Activated CD8-positive, alpha-beta memory T cell treated with anti-CD3 and anti-CD28 coated beads for 48 hours (primary cell): ENCODE results near the gene PTPN18.

ENCODE experiments used
- DNase-seq, 3 experiments: peaks; one replicate each; pipeline ENCODE4 v3.0.0-alpha.2; 2020; ENCODE audit warnings: low read depth in 2 of 3, low spot score in 2 of 3

Gene PTPN18

GRCh38 chr2:130339885-130340745 lies 15.7 kb upstream of the PTPN18 start:
- no peak for DNase-seq

- DNase-seq = no peak
These were observed 14.3 kb upstream of the PTPN18 start for GRCh38 chr2:130341562-130342019.

GRCh38 chr2:130342020-130342532 lies 13.8 kb upstream of the PTPN18 start:
- DNase-seq = peak; percentile 45 to 67 (median 56)

GRCh38 chr2:130342533-130343275 lies 13.2 kb upstream of the PTPN18 start, which contains the start of gene IMP4:
IMP4 (plus strand) TSS chr2:130342897; CDS start chr2:130342933, 36 bp downstream.
- DNase-seq = peak; percentile 62 to 79 (median 77)

GRCh38 chr2:130344578-130344977 lies 11.3 kb upstream of the PTPN18 start:
- DNase-seq = no peak

- DNase-seq = no peak
These were observed 10.8 kb upstream of the PTPN18 start for GRCh38 chr2:130345091-130345490.

GRCh38 chr2:130345611-130346010 lies 10.2 kb upstream of the PTPN18 start:
- no peak for DNase-seq

GRCh38 chr2:130346041-130346740 lies 9.7 kb upstream of the PTPN18 start:
- no peak for DNase-seq

- no peak for DNase-seq
These were observed 9.2 kb upstream of the PTPN18 start for GRCh38 chr2:130346741-130347066.

- DNase-seq = no peak
These were observed 8.5 kb upstream of the PTPN18 start for GRCh38 chr2:130347220-130347925.

GRCh38 chr2:130349174-130349573 lies 6.7 kb upstream of the PTPN18 start:
- DNase-seq = no peak

- no peak for DNase-seq
These were observed 4.1 kb upstream of the PTPN18 start for GRCh38 chr2:130351711-130352110.

- no peak for DNase-seq
These were observed 3.6 kb upstream of the PTPN18 start for GRCh38 chr2:130352237-130352636.

- no peak for DNase-seq
These were observed 2.3 kb upstream of the PTPN18 start for GRCh38 chr2:130353291-130354138.

- no peak for DNase-seq
These were observed 1.8 kb upstream of the PTPN18 start for GRCh38 chr2:130354139-130354428.

GRCh38 chr2:130355172-130355577 lies 681 bp upstream of the PTPN18 start:
- DNase-seq = no peak

- DNase-seq = no peak
These were observed 2.0 kb downstream of the PTPN18 start for GRCh38 chr2:130357864-130358263.

- DNase-seq = no peak
These were observed 2.8 kb downstream of the PTPN18 start for GRCh38 chr2:130358420-130359350.

- no peak for DNase-seq
These were observed 3.6 kb downstream of the PTPN18 start for GRCh38 chr2:130359466-130359865.
